ENCODE results near the gene EIF4ENIF1.

- no peak for TF ChIP-seq FOXM1 (IDR thresholded peaks at IDR 0.05; ENCODE audit: borderline replicate concordance)
- TF ChIP-seq SP1 (IDR thresholded peaks at IDR 0.05): no peak
- no peak for TF ChIP-seq ZNF384 (IDR thresholded peaks at IDR 0.05)
- TF ChIP-seq BHLHE40 (IDR thresholded peaks at IDR 0.05; ENCODE audit: borderline replicate concordance): no peak
- TF ChIP-seq NFRKB (IDR thresholded peaks at IDR 0.05): no peak
- no peak for TF ChIP-seq FOXK2 (IDR thresholded peaks at IDR 0.05)
- no peak for TF ChIP-seq SUZ12 (IDR thresholded peaks at IDR 0.05)
- TF ChIP-seq FOXA1 (IDR thresholded peaks at IDR 0.05): no peak
These were observed 6.5 kb upstream of the EIF4ENIF1 start, which contains the start of gene SFI1 for GRCh38 chr22:31496007-31496734.

Data from HEK293T (cell line).